ENCODE measurements around the gene CHMP4A.

The CHMP4A gene

DNA sequence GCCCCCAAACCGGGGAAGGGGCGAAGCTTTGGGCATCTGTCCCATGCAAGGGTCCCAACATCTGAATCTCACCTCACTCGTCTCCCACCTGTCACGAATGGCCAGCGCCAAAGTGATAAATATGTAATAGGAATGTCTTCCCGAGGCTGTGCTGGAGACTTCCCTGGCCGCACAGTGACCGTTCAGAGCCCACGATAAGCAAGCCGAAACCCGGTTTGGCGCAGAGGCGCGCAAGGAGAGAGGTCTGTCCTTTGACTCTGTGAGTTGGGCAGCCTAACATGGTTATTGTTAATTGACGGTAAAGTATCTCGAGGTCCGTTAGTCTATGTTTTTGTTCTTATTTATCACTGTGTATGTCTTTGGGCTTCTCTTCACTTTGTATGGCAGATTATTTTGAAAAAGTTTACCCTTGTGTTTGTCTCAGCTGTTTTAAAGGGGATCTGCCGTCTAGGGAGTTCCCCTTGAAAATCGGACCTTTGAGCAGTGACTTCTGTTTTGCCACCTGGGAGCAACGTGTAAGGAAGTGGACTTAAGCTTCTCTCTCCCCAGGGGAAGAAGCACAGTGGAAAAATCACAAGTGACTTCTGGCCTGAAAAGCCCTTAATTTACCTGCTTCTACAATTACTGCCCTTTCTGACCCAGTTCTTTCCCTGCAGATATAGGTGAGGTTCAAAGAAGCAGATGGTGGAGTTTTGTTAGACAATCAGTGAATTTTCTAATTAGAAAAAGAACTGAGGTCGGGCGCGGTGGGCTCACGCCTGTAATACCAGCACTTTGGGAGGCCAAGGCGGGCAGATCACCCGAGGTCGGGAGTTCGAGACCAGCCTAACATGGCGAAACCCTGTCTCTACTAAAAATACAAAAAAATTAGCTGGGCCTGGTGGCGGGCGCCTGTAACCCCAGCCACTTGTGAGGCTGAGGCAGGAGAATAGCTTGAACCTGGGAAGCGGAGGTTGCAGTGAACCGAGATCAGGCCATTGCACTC, 16.9 kb downstream of the CHMP4A start:
- DNase-seq (ENCODE audit: low read depth in 2 of 2, low spot score in 1 of 2), result no peak

- DNase-seq (ENCODE audit: low read depth in 2 of 2, low spot score in 1 of 2), result peak; percentile 74 to 81
Observed at GRCh38 chr14:24195186-24196070, 17.9 kb downstream of the CHMP4A start, which contains the start of gene TM9SF1. Gene TM9SF1 (minus strand): TSS chr14:24195441. CDS start chr14:24195019, 422 bp downstream.

- DNase-seq (ENCODE audit: low read depth in 2 of 2, low spot score in 1 of 2), result no peak
Observed at GRCh38 chr14:24194873-24195185, 18.5 kb downstream of the CHMP4A start.

DNA sequence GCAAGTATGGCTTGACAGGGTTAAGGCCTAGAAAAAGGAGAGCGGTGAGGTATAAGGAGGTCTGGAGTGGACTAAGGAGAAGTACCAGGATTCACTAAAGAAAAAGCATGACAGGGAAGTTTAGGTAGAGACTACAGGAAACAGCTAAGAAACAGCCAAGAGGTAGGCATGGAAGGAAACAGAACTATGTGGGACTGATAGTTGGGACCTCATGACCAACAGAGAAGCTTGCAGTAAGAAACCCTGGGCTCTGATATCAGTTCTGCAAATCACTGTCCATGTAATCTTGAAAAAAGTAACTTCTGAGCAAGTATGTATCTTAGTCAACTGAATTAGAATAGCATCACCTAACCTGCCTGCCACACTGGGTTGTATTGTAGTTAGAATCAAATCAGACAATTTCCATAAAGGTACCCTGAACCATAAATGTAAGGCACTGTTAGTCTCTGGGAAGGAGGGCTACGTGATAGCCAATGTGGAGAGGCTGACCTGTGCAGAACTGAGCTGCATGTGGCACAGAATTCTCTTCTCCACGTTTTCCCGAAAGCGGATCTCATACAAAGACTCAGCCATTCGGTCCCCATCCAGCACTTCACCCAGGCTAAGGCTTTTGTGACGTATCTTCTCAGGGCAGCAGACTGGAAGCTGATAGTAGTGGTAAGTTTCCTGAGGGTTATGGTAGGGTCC, 19.0 kb downstream of the CHMP4A start:
- DNase-seq (ENCODE audit: low read depth in 2 of 2, low spot score in 1 of 2), result no peak

DNA sequence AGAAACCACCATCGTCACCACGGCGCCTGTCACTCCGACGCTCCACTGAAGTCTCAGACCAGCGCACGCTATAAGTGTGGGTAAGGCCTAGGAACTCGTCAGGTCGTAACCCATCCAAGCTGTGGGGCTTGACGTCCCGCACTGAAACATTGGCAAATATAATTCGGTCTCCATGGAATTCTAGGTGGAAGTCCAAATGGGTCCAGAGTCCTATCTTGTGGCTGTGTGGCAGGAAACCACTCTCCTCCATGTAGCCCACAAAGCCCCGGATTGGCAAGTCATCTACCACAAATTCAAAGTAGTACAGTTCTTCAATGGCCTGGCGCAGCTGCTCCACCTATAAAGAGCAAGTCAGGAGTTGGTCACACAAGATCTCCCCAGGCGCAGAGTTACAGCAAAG, 20.4 kb downstream of the CHMP4A start:
- DNase-seq (ENCODE audit: low read depth in 2 of 2, low spot score in 1 of 2), result no peak

GRCh38 chr14:24190416-24190815, 22.9 kb downstream of the CHMP4A start:
- DNase-seq (ENCODE audit: low read depth in 2 of 2, low spot score in 1 of 2), result no peak

DNA sequence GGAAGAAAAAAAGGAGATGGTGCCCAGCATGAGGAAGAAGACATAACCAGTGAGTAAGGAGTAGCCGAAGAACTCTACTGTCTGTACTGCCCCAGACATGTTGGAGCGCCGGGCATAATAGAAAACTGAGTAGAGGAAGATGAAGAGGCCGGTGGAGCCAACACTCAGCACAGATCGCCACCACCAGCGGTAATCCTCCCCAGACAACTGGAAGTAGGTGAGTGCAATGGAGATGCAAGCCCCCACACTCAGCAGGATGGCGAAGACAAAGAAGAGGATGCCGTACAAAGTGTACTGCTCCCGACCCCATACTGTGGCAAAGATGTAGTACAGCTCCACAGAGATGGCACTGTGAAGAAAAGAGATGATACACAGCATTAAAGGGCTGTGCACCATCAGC, 23.8 kb downstream of the CHMP4A start:
- DNase-seq (ENCODE audit: low read depth in 2 of 2, low spot score in 1 of 2), result no peak

- no peak for DNase-seq (ENCODE audit: low read depth in 2 of 2, low spot score in 1 of 2)
Observed at GRCh38 chr14:24189059-24189375, 24.3 kb downstream of the CHMP4A start.

GRCh38 chr14:24188251-24189058, 24.8 kb downstream of the CHMP4A start, which contains the start of gene IPO4:
Gene IPO4 (minus strand): TSS chr14:24188816. CDS start chr14:24188787, 29 bp downstream.
- peak; percentile 86 to 91 for DNase-seq (ENCODE audit: low read depth in 2 of 2, low spot score in 1 of 2)

- no peak for DNase-seq (ENCODE audit: low read depth in 2 of 2, low spot score in 1 of 2)
Observed at GRCh38 chr14:24187539-24187915, 25.8 kb downstream of the CHMP4A start.

- no peak for DNase-seq (ENCODE audit: low read depth in 2 of 2, low spot score in 1 of 2)
Observed at GRCh38 chr14:24186831-24187538, 26.3 kb downstream of the CHMP4A start.

DNA sequence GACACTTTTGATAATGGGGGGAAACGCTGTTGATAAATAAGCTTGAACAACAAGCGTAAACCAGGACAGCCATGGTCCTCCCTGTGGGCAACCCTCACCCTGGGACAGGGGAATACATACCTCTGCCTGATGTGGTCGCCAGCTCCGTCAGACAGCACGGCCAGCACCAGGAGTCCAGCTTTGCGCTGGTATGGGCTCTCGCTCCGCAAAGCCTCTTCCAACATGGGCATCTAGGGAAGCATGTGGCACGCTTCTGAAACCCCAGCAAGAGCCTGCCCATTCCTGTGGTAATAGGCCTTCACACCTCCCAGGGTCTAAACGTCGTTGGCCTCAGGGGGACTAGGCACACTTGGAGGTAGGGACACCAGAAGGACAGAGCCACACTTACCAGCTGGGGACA, 27.5 kb downstream of the CHMP4A start:
- no peak for DNase-seq (ENCODE audit: low read depth in 2 of 2, low spot score in 1 of 2)

GRCh38 chr14:24185026-24185425, 28.3 kb downstream of the CHMP4A start:
- DNase-seq (ENCODE audit: low read depth in 2 of 2, low spot score in 1 of 2), result no peak

DNA sequence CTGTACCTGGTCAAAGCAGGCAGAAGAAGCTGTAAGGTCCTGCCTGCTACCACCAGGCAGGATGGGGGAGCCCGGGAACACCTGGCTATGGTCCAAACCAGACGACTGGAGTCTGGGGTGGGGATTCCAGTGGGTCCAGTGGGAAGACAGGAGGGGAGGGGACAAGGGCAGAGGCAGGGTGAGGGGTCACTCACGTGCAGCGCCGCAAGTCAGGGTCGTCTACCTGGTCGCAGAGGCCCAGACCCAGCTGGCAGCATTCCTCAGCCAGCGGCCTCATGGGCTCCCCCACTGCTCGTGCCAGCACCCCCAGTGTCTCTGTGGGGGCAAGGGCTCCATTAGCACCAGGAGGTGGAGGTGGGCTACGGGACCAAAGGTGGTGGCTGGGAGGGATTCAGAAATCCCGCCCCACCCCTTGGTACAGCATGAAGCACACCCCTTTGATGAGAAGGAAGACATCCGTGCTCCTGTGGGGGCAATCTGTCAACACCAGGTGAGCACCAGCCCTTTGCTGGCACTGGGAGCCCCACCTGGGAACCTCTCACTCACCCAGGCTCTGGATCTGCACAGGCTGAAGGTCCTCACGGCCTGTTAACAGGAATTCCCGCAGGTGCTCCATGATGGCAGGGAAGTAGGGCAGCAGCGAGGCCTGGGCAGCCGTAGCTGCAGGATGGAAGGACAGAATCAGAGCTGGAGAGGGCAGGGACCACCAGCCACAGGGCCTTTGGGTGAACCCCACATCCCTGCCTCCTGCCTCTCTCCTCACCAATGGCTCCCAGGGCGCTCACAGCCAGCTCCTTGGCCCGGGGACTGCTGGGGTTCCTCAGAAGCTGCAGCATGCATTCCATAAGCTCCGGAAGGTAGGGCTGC, 29.0 kb downstream of the CHMP4A start:
- no peak for DNase-seq (ENCODE audit: low read depth in 2 of 2, low spot score in 1 of 2)

DNA sequence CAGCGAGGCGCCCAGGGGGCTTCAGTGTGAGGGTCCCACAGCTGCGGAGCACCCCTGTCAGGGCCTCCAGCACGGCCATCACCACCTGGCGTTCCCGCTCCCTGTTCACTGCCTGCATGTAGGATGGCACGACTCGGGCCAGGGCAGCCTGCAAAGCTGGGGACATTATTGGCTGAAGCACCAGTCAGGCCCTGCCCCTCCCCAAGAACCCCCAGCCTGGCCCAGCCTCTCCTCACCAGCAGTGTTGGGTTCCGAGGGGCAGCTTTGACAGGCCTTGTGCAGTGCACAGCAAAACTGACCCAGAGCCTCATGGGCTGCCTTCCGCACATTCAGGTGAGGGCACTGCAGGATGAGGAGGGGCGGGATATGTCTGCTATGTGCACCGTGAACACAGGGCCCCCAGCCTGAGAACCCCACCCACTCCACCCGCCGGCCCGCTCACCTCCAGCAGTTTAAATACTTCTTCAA, 30.2 kb downstream of the CHMP4A start:
- DNase-seq (ENCODE audit: low read depth in 2 of 2, low spot score in 1 of 2), result no peak

DNA sequence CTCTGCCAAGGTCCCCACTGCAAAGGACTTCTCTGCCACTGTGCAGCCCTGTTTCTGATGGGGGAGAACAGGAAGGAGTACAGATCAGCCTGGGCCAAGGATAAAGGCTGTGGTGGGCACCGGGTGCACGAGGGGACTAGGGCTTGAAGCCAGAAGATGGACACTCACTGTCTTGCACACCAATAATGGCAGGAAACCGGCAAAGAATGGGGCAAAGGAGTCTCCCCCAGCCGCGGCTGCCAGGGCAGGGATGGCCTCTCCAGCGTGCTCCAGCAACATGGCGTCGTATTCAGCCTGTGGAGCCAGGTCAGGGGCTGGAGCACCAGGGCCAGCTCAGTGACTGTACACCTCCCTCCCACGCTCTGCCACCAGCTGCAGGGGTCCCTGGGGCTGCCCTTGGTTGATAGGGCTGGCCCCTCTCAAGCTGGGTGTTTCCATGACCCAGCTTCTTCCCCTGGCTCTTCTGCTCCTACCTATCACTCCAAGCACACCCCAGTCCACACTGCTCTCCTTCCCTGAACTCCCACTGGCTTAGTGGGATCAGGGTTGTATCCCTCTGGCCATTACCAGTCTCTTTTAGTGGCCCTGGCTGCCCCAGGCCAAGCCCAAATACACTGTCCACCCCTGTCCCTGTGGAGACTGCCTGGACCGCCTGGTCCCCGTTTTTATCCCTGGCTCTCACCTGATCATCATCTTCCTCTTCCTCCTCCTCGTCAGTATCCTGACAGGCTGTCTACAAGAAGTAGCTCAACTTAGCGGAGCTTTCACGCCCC, 31.0 kb downstream of the CHMP4A start:
- no peak for DNase-seq (ENCODE audit: low read depth in 2 of 2, low spot score in 1 of 2)

DNA sequence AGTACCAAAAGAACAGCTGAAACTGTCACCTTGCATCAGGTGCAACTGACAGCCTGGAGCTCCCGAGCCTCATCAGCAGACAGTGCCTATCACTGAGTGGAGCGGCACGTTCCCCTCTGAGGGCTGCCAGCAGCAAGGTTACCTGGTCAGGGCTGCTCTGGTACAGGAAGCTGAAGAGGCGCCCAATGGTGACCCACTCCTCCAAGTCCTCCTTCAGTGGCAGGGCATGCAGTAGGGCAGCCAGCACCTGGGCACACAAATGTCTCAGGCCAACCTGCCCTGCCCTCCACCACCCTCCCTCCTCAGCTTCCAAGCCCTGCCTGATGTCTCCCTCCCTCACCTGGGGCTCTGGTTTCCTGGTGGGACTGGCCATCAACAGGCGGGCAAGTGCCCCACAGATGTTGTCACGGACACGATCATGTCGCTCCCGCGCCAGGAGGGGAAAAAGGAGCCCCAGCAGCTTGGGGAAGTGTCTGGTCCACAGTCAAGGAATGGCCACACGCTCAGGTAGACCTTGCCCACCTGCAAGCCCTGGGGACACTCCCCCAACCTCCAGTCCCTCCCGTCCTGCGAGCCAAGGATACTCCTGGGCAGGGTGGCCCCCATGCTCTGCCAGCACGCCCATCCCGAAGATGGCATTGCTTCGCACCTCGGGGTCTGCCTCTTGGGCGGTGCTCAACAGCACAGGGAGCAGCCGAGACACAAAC, 31.8 kb downstream of the CHMP4A start:
- DNase-seq (ENCODE audit: low read depth in 2 of 2, low spot score in 1 of 2), result no peak
